Urinary bladder (tissue), 4 donors: ENCODE measurements around the gene PPP4C. TPM values are rescaled to one million over a fixed set of nuclear protein-coding genes. Genes with fewer than 3 reads are reported as not detected.
"Not testable (repeated sequence)": the region's sequence is repeated elsewhere in the genome, so short reads cannot be mapped to it uniquely, and the experiment has no call there.

Experiments used
- DNase-seq: peaks from one replicate; pipeline ENCODE4 v3.0.0-alpha.2; 2015; ENCODE audit errors: extremely low spot score
- H3K27ac ChIP-seq: one replicate; pipeline ENCODE4 v1.5.1; 2013; ENCODE audit warnings: low read depth, mild to moderate bottlenecking, moderate library complexity
- H3K36me3 ChIP-seq: one replicate; pipeline ENCODE4 v1.6.1; 2013; ENCODE audit warnings: mild to moderate bottlenecking, moderate library complexity; ENCODE audit not compliant: insufficient read depth
- H3K4me1 ChIP-seq: one replicate; pipeline ENCODE4 v1.6.1; 2013; ENCODE audit warnings: mild to moderate bottlenecking, moderate library complexity; ENCODE audit not compliant: insufficient read depth
- H3K4me3 ChIP-seq: one replicate; pipeline ENCODE4 v1.5.1; 2013; ENCODE audit warnings: low read depth, low read length
- WGBS: extraction: QIAGEN DNeasy Blood & Tissue Kit; methylation state at CpG from one replicate; pipeline ENCODE4 v1.1.7; 2013; 5-methylcytosine and 5-hydroxymethylcytosine counted together
- polyA plus RNA-seq: library from polyadenylated mRNA; stranded (reverse); fragments of 200-250 nt; gene quantifications from one replicate; pipeline ENCODE4 v1.2.3, GENCODE V29; 2013
- total RNA-seq: library from RNA; depleted of rRNA; stranded (reverse); fragments of >200 nt; gene quantifications from one replicate; pipeline ENCODE4 v1.2.3, GENCODE V29; 2014
- donor health status: healthy with polysubstance abuse.
- donor health status: healthy.

Gene PPP4C
- total and polyA plus RNA-seq, 2 donors = 56.2 to 93.8 TPM

DNA sequence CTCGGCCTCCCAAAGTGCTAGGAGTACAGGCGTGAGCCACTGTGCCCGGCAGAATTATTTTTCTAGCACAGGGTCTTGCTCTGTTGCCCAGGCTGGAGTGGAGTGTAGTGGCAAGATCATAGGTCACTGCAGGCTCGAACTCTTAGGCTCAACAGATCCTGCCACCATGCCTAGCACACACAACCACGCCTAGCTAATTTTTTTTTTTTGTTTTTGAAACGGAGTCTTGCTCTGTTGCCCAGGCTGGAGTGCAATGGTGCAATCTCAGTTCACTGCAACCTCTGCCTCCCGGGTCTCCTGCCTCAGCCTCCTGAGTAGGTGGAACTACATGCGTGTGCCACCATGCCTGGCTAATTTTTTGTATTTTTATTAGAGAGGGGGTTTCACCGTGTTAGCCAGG lies 49.9 kb downstream of the PPP4C start:
- H3K27ac ChIP-seq, H3K4me3 ChIP-seq, H3K4me1 ChIP-seq, DNase-seq, H3K36me3 ChIP-seq: not testable (repeated sequence)
- WGBS = 92% methylated on average over 9 of the region's 9 CpGs

DNA sequence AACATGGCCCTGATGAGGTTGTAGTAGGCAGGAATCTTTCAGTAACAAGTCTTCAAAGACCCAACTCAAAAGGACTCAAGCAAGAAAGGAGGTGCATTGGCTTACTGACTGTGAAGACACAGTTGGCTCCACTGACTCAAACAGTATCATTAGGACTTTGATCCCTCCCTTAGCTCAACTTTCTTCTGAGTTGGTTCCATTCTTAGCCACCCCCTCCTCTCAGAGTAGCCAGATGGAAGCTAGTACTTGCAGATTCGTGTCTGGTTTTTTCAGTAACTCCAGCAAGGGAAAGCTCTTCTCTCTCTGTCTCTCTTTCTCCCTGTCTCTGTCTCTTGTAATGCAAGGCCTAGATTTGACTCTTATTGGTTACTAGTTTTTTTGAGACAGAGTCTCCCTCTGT lies 52.2 kb downstream of the PPP4C start:
- no peak for DNase-seq
- Histone ChIP-seq H3K36me3 (no peaks in the 10 kb centered on the region), H3K4me1 (no peaks in the 10 kb centered on the region), H3K27ac (no peak overlapping the region), H3K4me3 (no peak overlapping the region)
- WGBS = 80% methylated on average over 1 of the region's 1 CpG

DNA sequence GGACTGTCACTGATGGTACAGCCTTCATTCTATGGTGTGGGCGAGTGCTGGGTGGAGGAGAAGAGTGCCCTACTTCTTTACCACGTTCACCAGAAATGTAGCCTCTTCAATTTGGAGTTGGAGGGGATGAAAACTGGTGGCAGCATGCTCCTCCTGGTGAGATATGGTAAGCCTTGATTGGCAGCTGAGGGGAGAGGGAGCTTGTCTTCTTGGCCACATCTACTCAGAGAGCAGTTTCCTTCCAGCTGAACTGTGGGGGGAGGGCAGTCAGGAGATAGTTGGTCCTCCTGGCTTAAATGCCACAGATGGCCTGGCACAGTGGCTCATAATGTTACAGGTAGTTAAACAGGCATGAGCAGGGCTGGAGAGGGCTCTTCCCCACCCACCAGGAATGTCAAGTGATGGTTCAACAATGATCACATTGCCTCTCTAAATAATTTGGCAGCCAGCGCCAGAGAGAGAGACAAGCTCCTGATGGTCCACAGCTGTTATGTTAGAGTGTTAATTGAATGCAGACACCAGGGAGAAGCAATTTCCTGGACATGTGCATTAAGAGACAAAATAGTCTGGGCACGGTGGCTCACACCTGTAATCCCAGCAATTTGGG lies 56.2 kb downstream of the PPP4C start:
- Histone ChIP-seq H3K27ac (no peak overlapping the region), H3K4me3 (no peak overlapping the region), H3K36me3 (no peaks in the 10 kb centered on the region), H3K4me1 (no peaks in the 10 kb centered on the region)
- 54% methylated on average over 4 of the region's 4 CpGs for WGBS
- no peak for DNase-seq

DNA sequence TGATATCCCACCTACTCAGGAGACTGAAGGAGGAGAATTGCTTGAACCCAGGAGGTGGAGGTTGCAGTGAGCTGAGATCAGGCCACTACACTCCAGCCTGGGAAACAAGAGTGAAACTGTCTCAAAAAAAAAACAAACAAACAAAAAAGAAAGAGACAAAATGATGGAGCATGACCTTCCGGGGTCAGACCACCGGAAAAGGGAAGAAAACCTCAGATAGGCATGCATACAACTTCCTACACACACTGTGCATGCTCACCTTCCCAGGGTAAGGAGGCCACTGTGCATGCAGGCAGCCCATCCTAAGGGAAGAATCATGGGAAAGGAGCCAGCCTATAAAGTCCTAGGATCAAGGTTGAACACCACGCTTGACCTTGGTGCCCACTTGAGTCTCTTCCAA lies 56.8 kb downstream of the PPP4C start:
- DNase-seq = no peak
- no peaks in the 10 kb centered on the region for H3K4me1 ChIP-seq
- H3K4me3 ChIP-seq = no peak overlapping the region
- no peak overlapping the region for H3K27ac ChIP-seq
- H3K36me3 ChIP-seq = no peaks in the 10 kb centered on the region
- WGBS = 74% methylated on average over 3 of the region's 3 CpGs

Other genes with a start within 250 kb of the PPP4C start
- 35.1 TPM for gene CDIPT, start 212.8 kb upstream of the PPP4C start, total RNA-seq
- 179 TPM for gene CDIPT, start 212.8 kb upstream of the PPP4C start, polyA plus RNA-seq
- gene SEZ6L2, start 176.4 kb upstream of the PPP4C start, total RNA-seq = 7.7 TPM
- gene SEZ6L2, start 176.4 kb upstream of the PPP4C start, polyA plus RNA-seq = 1.5 TPM
- gene ASPHD1, start 175.5 kb upstream of the PPP4C start, total RNA-seq = 0.16 TPM
- gene ASPHD1, start 175.5 kb upstream of the PPP4C start, polyA plus RNA-seq = 1.1 TPM
- gene KCTD13, start 149.8 kb upstream of the PPP4C start, total RNA-seq = 10.4 TPM
- gene KCTD13, start 149.8 kb upstream of the PPP4C start, polyA plus RNA-seq = 20.9 TPM
- gene TMEM219, start 113.9 kb upstream of the PPP4C start, total RNA-seq = 43.1 TPM
- gene TMEM219, start 113.9 kb upstream of the PPP4C start, polyA plus RNA-seq = 120 TPM
- 35.6 TPM for gene TAOK2, start 102.1 kb upstream of the PPP4C start, total RNA-seq
- gene TAOK2, start 102.1 kb upstream of the PPP4C start, polyA plus RNA-seq = 37.9 TPM
- gene HIRIP3, start 80.4 kb upstream of the PPP4C start, total RNA-seq = 8.4 TPM
- gene HIRIP3, start 80.4 kb upstream of the PPP4C start, polyA plus RNA-seq = 27.2 TPM
- 22.3 TPM for gene INO80E, start 79.8 kb upstream of the PPP4C start, total RNA-seq
- gene INO80E, start 79.8 kb upstream of the PPP4C start, polyA plus RNA-seq = 82.3 TPM
- 0.32 TPM for gene DOC2A, start 65.0 kb upstream of the PPP4C start, total RNA-seq
- gene DOC2A, start 65.0 kb upstream of the PPP4C start, polyA plus RNA-seq = 0.53 TPM
- gene C16orf92, start 52.8 kb upstream of the PPP4C start, total RNA-seq = not detected
- gene C16orf92, start 52.8 kb upstream of the PPP4C start, polyA plus RNA-seq = not detected
- gene TLCD3B, start 44.7 kb upstream of the PPP4C start, total RNA-seq = 0.32 TPM
- 0.22 TPM for gene TLCD3B, start 44.7 kb upstream of the PPP4C start, polyA plus RNA-seq
- gene ALDOA, start 10.2 kb upstream of the PPP4C start, total RNA-seq = 126 TPM
- 1,530 TPM for gene ALDOA, start 10.2 kb upstream of the PPP4C start, polyA plus RNA-seq
- gene TBX6, start 15.9 kb downstream of the PPP4C start, total RNA-seq = 0.79 TPM
- gene TBX6, start 15.9 kb downstream of the PPP4C start, polyA plus RNA-seq = 2.2 TPM
- gene YPEL3, start 20.2 kb downstream of the PPP4C start, total RNA-seq = 16.5 TPM
- 117 TPM for gene YPEL3, start 20.2 kb downstream of the PPP4C start, polyA plus RNA-seq
- 4.6 TPM for gene GDPD3, start 37.5 kb downstream of the PPP4C start, total RNA-seq
- 5.1 TPM for gene GDPD3, start 37.5 kb downstream of the PPP4C start, polyA plus RNA-seq
- gene MAPK3, start 47.2 kb downstream of the PPP4C start, total RNA-seq = 14.6 TPM
- gene MAPK3, start 47.2 kb downstream of the PPP4C start, polyA plus RNA-seq = 120 TPM
- 9.6 TPM for gene CORO1A, start 107.6 kb downstream of the PPP4C start, total RNA-seq
- 37.2 TPM for gene CORO1A, start 107.6 kb downstream of the PPP4C start, polyA plus RNA-seq
- 10.2 TPM for gene BOLA2B, start 117.7 kb downstream of the PPP4C start, total RNA-seq
- 97.5 TPM for gene BOLA2B, start 117.7 kb downstream of the PPP4C start, polyA plus RNA-seq
- 15.4 TPM for gene SLX1A, start 117.9 kb downstream of the PPP4C start, total RNA-seq
- 42.7 TPM for gene SLX1A, start 117.9 kb downstream of the PPP4C start, polyA plus RNA-seq
- 3.2 TPM for gene SULT1A3, start 123.3 kb downstream of the PPP4C start, total RNA-seq
- gene SULT1A3, start 123.3 kb downstream of the PPP4C start, polyA plus RNA-seq = 7.5 TPM
- 3.8 TPM for gene NPIPB13, start 172.5 kb downstream of the PPP4C start, total RNA-seq
- gene NPIPB13, start 172.5 kb downstream of the PPP4C start, polyA plus RNA-seq = 3.7 TPM